ELF-1 (cell line): ENCODE measurements around the gene KIAA2012.

ENCODE experiments used
- DNase-seq: peaks from one replicate; pipeline ENCODE4 v3.0.0-alpha.2; 2016; ENCODE audit warnings: low read depth, low spot score

Gene KIAA2012

GRCh38 chr2:202043475-202043874 is 29.6 kb upstream of the KIAA2012 start:
- DNase-seq, result no peak

GRCh38 chr2:202044777-202045176 is 28.3 kb upstream of the KIAA2012 start:
- DNase-seq, result no peak

GRCh38 chr2:202046572-202046971 is 26.5 kb upstream of the KIAA2012 start:
- DNase-seq, result no peak

DNA sequence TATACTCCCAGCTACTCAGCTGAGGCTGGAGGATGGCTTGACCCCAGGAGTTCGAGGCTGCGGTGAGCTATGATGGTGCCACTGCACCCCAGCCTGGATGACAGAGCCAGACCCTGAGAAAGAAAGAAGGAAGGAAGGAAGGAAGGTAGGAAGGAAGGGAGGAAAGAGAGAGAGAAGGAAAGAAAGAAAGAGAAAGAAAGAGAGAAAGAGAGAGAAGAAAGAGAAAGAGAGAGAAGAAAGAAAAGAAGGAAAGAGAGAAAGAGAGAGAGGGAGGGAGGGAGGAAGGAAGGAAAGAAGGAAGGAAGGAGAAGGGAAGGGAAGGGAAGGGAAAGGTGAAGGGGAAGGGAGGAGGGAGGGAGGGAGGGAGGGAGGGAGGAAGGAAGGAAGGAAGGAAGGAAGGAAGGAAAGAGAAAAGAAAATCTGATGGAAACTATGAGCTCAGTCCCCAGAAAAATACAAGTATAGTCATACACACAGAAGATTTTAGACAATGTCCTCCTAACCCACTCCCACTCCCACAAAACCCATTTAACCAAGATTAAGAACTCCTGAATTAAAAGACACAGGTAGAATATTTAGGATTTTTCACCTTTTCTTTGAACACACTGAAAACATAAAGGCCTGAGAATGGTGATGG is 23.8 kb upstream of the KIAA2012 start:
- no peak for DNase-seq

DNA sequence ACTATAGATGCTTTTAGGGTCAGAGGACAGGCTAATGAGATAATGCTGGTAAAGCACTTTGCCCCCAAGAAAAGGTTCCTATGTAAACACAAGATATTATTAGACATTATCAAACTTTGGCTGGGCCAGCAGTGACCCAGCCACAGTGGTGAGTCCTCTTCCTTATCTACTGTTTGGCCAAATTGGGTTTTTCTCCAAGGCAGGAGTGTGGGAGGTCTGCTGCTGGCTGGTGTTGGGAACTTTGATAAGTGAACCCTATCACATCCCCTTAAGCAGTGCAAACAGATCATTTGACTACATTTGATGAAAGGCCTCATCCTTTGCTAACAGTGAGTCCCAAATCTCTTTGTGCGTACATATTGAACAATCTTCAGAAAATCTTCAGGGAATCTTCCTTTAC is 23.2 kb upstream of the KIAA2012 start:
- DNase-seq, result no peak

DNA sequence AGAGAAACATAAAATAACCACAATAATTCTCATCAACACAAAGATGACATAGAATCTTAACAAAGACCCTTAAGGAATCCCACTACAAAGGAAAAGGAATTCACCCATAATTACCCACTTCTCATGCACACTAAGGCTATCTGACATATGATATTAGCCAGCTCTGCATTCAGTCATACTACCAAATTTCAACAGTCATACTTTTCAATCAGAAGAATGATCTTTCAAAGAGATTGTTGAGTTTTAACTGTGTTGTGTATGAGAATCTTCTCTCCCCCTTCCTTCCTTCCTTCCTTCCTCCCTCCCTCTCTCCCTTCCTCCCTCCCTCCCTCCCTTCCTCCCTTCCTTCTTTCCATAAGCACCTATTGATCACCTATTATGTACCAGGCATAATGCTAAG is 22.4 kb upstream of the KIAA2012 start:
- no peak for DNase-seq

- DNase-seq, result peak; percentile 52
Measured at GRCh38 chr2:202051499-202052161, 21.4 kb upstream of the KIAA2012 start.

GRCh38 chr2:202052235-202052634 is 20.8 kb upstream of the KIAA2012 start:
- DNase-seq, result no peak

GRCh38 chr2:202054679-202055078 is 18.4 kb upstream of the KIAA2012 start:
- DNase-seq, result no peak

- no peak for DNase-seq
Measured at GRCh38 chr2:202056611-202057010, 16.4 kb upstream of the KIAA2012 start.

GRCh38 chr2:202060218-202060617 is 12.8 kb upstream of the KIAA2012 start:
- no peak for DNase-seq

DNA sequence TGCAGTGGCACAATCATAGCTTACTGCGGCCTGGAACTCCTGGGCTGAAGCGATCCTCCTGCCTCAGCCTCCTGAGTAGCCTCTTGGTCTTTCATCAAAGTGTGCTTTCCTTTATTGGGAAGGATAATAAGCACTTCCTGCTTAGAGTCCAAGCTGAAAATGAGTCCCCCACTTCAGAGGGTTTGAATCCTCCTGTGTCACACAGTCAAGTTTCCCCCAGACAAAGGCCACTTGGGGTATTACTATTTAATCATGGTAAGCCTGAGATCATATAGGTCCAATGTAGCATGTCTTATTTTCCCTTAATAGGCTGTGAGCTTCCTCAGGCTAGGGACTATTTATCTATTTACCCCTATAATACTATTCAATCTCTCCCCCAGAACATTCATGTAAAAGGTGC is 11.4 kb upstream of the KIAA2012 start:
- no peak for DNase-seq

- DNase-seq, result peak; percentile 69
Measured at GRCh38 chr2:202064171-202064880, 8.7 kb upstream of the KIAA2012 start.

DNA sequence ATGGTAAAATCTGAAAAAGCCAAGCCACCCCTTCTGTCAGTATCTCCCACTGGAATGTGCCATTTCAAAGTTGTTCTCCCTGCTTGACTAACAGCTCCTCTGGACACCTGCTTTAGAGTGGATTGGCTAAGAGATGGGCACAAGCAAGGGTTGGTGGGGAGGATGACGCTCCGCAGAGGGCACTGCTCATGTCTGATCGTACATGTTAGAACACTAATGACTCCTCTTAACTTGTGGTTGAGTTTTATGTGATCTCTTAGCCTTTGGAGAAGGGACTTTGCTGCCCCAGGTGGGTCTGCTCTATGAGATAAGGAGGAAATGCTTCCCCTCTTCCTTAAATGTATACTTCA is 8.2 kb upstream of the KIAA2012 start:
- no peak for DNase-seq

DNA sequence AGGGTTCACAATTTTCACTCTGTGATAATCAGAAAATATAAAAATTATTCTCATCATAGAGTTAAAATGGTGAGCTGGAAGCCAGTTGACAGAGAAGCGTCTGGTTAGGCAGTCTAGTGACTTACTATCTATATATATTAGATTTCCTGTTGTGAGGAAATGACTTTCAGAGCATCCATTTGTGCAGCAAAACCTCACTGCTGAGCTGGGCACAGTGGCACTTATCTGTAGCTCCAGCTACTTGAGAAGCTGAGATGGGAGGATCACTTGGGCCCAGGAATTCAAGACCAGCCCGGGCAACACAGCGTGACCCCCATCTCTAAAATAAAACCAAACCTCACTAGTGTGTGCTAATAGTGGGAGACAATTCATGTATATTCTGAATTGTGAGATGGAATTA is 7.2 kb upstream of the KIAA2012 start:
- no peak for DNase-seq

- DNase-seq, result no peak
Measured at GRCh38 chr2:202066875-202067274, 6.2 kb upstream of the KIAA2012 start.

- DNase-seq, result no peak
Measured at GRCh38 chr2:202067589-202067988, 5.5 kb upstream of the KIAA2012 start.

- no peak for DNase-seq
Measured at GRCh38 chr2:202069170-202070067, 3.6 kb upstream of the KIAA2012 start.

DNA sequence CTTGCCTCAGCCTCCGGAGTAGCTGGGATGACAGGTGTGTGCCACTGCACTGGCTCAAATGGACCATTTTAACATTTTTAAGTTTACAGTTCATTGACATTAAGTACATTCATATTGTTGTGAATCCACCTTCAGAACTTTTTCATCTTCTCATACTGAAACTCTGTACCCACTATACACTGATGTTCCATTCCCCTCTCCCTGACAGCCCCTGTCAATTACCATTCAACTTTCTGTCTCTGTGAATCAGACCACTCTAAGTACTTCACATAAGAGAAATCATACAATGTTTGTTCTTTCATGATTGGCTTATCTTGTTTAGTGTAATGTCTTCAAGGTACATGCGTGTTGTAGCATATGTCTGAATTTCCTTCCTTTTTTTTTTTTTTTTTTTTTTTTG is 1.9 kb upstream of the KIAA2012 start:
- DNase-seq, result no peak

- DNase-seq, result peak; percentile 28
Measured at GRCh38 chr2:202072226-202072625, 829 bp upstream of the KIAA2012 start.

- no peak for DNase-seq
Measured at GRCh38 chr2:202074324-202074723, 1.3 kb downstream of the KIAA2012 start.

GRCh38 chr2:202079310-202079709 is 6.3 kb downstream of the KIAA2012 start:
- no peak for DNase-seq
